HG03342 (cell line): ENCODE results near the gene SWI5.
A peak's percentile ranks its signal among the peaks of the same experiment; 100 is the strongest.
"Not testable (repeated sequence)": the region's sequence is repeated elsewhere in the genome, so short reads cannot be mapped to it uniquely, and the experiment has no call there.

ENCODE experiments used
- ATAC-seq: cut with Tn5 transposase; IDR thresholded peaks from one replicate; pipeline ENCODE4 v1.9.1; 2021; ENCODE audit warnings: mild to moderate bottlenecking, moderate library complexity; ENCODE audit not compliant: unreplicated experiment

The SWI5 gene

DNA sequence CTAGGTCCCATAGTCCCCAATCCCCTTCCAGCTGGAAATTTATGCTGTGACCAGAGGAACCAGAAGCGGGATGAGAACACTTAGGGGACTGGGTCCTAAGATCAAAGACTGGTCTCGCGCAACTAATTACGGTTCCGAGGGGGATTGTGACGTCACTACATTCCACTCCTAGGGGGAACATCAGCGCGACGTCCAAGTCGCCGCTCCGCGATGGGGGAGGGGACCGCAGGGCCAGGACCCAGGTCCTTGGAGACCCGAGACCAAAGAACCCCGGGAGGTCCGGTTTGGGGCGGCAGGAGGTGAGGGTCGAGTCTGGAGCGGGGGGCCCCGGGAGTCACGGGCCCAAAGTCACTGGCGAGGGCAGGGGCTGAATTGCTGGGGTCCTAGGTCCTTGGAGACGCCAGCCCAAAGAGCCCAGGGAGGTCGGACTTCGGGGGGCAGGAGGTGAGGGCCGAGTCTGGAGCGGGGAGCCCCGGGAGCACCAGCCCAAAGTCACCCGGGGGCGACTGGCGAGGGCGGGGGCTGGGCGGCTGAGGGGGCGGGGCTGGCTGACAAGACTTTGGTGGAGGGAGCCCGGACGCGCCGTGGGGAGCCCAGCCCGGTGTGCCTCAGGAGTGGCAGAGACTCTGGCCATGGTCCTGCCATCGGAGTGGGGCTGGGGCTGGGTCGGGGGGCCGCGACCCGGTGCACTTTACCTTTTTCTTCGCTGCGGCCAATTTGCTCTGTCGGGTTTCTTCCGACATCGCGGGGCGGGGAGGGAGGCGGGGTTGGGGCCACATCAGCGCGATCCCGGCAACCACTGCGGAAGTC is 673 bp upstream of the SWI5 start, which contains the start of gene GOLGA2:
TSS of gene GOLGA2 (minus strand) at position 810 of the 810 bp plus-strand sequence. CDS start at position 779, 31 bp downstream.
- ATAC-seq: peak; percentile 43

DNA sequence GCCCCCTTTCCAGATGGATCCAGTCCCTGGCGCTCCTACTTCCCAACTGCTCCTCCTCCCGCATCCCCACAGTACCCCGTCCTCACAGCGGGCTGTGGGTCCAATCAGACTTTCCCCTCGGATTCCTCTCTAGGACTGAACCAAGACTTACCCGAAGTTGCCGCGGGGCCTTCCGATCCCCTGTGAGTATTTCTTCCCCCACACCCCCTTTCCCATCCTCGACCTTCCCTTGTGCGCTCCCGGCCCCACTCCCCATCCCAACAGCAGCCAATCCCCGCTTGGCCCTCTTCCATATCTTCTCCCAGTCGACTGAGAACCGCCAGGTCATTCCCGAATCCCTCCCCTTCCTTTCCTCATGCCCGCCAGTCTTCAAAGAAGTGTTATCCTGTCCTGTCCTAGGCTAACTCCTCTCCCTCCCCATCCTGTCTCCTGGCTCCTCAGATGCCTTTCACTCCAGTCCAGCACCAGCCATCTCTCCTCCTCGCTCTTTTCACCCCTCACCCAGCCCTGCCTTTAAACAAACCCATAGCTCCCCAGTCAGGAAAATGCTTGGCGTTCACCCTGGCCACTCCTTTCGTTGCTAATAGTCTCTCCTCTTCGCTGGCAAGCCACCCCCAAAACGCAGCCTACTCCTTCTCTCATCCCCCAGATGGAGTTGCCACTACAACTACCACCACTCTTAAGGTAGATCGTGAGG is 646 bp downstream of the SWI5 start:
- ATAC-seq: no peak

DNA sequence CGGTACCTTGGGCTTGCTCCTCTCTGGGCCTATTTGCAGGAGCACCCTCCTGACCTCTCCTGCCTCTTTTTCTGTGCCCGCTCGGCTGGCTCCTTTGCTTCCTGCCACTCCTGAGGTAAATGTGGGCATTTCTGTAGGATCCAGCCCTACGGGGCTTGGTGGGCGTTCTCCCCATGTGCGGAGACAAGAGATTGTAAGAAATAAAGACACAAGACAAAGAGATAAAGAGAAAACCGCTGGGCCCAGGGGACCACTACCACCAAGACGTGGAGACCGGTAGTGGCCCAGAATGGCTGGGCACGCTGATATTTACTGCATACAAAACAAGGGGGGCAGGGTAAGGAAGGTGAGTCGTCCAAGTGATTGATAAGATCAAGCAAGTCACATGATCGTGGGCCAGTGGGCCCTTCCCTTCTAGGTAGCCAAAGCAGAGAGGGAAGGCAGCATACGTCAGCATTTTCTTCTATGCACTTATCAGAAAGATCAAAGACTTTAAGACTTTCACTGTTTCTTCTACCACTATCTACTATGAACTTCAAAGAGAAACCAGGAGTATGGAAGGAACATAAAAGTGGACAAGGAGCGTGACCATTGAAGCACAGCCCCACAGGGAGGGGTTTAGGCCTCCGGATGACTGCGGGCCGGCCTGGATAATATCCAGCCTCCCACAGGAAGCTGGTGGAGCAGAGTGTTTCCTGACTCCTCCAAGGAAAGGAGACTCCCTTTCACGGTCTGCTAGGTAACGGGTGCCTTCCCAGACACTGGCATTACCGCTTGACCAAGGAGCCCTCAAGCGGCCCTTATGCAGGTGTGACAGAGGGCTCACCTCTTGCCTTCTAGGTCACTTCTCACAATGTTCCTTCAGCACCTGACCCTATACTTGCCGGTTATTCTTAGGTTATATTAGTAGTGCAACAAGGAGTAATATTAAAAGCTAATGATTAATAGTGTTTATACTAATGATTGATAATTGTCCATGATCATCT is 3.3 kb downstream of the SWI5 start:
- ATAC-seq: not testable (repeated sequence)

DNA sequence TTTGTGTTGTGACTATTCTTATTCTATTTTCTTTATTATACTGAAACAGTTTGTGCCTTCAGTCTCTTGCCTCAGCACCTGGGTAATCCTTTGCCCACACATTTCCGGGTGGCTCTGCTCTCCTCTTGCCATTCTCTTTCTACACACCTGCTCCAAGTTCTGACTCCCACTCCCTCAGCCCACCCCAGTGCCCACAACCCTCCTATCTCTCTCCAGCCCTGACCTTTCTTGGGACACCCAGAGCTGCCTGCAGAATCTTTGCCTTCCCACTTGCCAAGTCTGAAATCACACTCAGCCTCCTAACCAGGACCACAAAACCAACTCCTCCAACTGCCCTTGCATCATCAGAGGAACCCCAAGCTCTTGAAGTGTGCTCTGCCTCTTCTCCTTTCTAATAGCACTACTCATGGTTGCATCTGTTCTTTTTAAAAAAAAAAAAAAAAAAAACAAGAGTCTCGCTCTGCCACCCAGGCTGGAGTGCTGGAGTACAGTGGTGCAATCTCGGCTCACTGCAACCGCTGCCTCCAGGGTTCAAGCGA is 4.1 kb downstream of the SWI5 start:
- no peak for ATAC-seq

DNA sequence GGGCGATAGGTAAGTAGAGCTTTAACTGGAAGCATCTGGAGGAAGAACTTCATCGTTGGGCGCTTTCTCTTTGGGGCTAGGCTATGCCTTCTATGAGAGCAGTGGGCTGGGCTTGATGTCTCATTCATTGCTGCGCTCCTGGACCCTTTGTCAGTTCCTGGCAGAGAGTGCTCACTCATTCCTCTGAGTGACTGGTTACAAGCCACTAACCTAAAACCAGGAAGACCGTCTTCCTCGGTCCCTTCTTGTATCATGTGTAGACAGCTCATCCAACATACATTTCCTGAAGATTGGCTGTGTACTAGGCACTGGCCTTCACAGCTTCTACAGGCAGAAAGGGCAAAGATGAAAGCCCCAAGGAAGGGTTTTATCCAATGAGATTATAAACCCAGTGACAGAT is 6.4 kb downstream of the SWI5 start:
- ATAC-seq: no peak

DNA sequence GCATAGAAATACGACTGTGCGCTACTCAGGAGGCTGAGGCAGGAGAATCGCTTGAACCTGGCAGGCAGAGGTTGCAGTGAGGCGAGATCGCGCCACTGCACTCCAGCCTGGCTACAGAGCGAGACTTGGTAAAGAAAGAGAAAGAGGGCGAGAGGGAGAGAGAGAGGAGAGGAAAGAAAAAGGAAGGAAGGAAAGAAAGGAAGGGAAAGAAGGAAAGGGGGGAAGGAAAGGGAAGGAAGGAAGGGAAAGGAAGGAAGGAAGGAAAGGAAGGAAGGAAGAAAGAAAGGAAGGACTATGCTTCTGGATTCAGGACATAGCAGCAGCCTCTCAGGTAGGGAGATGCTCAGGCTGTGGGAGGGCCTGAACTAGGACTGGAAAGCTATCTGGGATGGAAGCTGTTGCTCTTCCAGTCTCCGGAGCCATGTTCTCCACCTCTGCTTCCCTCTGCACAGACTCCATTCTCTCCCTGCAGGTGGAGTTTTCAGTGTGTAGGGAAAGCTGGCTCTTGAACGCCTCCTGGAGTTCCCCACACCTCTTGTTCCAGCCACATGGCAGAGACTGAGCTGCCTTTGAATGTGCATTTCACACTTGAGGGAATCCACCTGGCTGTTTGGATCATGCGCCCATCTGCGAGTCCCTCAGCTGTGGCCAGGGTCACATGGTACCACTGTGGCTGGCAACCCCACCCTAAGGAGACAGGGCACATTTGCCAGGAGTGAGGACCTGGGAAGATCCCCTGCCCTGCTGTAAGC is 9.1 kb downstream of the SWI5 start:
- ATAC-seq: no peak

DNA sequence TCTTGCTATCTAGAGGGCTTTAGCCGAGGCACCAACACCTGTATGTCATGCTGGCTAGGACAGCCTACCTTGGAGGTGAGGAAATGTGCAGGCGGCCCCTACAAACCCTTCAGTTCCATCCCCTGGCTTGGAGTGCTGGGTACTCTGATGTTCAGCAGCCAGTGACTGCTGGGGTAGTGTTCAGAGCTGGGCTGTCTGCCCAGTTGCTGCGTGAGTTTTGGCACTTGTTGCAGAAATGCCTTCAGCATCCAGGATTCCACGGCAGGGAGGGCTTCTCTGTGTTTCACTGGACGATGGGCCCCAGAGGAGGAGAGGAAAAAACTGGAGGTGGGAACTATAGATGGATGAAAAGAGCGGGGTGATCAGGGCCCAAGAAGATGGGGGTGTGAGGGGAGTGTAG is 10.4 kb downstream of the SWI5 start:
- ATAC-seq: no peak

DNA sequence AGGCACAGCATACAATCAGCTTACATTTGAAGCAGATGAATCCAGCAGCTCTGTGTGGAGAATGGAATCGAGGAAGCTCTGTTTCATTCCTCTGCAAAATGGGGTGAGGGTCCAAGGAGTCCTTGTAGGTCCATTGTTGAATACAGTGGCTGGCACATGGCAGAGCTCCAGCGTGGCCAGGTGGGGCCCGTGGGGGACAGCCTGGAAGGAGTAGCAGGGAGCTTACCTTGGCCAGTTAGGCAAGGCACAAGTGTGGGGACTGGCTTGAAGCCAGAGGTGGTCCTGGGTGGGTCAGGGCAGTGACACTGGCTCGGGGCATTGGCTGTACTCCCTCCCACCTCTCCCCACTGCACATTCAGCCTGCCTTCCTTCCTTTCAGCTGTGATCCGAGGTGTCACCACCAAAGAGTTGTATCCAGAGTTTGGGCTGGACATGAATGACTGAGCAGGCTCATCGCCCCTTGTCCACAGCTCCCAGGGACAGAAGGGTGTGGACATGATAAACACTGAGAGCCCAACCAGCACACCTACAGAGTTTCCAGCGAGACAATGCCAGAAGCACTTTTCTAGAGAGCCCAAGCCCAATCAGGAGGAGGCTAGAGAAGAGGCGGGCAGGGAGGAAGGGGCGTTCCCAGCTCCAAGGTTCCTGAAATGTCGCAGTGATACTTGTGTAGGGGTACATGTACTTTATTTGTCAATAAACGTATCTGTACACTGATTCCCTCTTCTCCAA is 12.4 kb downstream of the SWI5 start:
- no peak for ATAC-seq

DNA sequence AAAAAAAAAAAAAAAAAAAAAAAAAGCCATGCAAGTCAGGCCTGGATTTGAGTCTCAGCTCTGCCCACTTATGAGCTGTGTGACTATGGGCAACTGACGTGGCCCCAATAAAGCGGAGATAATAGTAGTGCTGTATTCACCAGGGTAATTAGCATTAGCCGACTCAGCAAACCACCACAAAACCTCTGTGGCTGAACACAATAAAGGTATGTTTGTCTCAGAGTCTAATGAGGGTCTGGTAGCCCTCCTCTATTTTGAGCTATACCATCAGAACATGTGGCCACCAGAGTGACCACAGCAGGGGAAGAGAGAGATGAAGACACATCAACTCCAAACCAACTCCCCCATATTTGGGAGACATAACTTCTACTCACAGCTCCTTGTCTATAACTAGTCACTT is 15.9 kb downstream of the SWI5 start:
- no peak for ATAC-seq

DNA sequence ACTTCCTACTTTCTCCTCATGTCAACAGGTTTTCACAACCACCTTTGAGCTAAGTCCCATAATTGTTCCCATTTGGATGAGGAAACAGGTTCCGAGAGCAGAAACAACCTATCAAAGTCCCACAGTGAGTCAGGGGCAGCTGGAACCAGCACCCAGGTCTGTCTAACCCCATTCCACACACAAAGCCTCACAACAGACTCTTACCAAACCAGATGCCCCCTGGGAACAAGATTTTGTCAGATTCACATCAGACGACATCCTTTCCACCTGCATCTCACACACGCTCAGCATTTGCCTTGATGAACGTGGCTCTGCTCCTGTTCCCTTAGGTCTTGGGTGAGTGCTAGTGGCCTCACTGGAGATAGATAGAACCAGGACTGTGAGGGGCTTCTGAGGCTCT is 17.0 kb downstream of the SWI5 start:
- no peak for ATAC-seq

DNA sequence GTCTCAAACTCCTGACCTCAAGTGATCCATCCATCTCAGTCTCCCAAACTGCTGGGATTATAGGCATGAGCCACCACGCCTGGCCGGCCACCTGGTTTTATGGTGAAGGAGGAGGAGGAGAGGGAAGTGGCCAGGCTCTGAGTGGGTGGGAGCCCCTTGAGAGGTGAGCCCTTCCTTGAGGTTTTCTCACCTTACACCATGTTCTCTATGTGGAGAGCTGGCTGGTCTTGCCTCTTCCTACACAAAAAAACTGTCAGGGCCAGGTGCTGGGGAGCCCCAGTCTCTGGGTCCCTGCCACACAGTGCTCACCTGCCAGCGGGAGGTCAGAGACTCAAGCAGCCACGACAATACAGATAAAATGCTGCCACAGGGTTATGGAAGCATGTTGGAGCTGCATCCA is 18.1 kb downstream of the SWI5 start:
- ATAC-seq: no peak

DNA sequence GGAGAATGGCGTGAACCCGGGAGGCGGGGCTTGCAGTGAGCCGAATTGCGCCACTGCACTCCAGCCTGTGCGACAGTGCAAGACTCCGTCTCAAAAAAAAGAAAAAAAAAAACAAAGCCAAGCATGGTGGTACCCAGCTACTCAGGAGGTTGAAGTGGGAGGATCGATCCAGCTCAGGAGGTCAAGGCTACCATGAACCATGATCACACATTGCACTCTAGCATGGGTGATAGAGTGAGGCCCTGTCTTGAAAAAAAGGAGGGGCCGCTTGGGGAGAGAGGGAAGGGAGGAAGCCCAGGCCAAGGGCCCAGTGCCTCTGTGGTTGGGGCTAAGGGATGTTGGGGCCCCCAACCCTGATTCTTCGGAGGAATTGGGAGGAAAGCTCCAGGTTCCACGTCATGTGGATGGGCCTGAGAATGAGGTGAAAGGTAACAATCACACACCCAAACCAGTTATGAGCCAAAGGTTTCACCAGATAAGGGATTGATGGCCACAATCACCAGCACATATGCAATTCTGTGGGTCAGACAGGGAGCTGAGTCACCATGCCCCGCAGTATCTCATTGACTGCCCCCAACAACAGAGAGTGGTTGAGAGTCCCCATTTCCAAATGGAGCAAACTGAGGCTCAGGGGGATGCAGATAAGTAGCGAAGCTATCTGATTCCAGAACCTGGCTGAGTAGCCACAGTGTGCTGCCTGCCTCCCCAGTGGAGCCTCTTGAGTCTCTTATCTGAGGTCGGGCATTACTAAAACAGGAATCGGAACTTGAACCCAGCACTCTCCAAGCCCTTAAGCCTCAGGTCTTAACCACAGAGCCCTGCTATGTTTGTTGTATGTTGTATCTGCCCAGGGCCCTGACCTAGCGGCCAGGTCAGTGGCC is 20.5 kb downstream of the SWI5 start:
- ATAC-seq: no peak

DNA sequence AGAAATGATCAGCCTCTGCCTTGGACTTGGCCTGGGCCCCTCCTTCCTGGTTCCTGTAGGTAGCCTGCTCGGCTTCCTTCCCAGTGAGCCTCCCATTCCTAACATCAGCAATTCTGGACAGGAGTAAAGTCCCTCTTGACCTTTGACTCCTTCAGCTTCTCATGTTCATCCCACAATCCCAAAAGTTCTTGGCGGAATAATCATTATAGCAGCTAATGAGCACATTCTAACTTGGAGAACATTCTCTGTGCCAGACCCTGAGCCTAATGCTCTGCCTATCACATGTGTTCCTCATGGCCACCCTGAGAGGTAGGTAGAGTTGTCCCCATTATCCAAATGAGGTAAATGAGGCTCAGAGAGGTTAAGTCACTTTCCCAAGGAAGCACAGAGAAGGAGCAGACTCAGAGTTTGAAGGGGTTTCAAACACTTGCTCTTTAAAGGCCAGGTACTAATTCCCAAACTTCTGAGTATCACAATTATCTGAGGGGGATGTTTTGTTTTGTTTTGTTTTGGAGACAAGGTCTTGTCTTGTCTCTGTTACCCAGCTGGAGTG is 21.2 kb downstream of the SWI5 start:
- no peak for ATAC-seq

DNA sequence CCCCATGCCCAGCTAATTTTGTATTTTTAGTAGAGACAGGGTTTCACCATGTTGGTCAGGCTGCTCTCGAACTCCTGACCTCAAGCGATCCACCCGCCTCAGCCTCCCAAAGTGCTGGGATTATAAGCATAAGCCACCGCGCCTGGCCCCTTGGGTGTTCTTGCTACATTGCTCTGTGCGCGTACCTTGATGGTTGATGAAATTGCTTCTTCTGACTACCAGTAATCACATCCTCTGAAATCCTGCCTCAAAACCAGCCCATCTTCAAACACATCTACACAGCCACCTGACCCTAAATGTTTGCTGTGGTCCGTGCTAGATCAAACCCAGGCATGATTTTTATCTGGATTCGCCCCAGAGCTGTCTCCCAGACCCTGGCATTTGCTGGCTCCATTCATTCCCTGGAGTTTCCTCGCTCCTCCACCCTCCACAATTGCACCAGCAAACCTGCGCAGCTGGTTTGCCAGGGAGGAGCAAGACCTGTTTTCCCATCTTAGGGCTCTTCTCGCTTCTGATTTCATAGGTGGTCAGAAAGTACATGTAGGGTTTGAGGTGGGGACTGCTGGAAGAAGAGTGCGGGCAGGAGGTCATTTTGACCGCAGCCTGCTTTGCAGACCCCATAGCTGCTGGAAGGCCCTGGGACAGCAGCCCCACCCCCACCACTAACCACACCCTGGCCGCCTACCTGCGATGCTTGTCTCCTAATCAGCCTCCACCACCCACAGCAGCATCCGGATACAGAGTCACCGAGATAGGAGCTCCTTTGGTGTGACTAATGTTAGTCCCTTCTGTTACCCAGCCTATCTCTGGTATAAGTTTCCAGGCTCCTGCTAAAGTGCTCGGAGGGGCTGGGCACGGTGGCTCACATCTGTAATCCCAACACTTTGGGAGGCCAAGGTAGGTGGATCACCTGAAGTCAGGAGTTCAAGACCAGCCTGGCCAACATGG is 22.7 kb downstream of the SWI5 start:
- no peak for ATAC-seq

DNA sequence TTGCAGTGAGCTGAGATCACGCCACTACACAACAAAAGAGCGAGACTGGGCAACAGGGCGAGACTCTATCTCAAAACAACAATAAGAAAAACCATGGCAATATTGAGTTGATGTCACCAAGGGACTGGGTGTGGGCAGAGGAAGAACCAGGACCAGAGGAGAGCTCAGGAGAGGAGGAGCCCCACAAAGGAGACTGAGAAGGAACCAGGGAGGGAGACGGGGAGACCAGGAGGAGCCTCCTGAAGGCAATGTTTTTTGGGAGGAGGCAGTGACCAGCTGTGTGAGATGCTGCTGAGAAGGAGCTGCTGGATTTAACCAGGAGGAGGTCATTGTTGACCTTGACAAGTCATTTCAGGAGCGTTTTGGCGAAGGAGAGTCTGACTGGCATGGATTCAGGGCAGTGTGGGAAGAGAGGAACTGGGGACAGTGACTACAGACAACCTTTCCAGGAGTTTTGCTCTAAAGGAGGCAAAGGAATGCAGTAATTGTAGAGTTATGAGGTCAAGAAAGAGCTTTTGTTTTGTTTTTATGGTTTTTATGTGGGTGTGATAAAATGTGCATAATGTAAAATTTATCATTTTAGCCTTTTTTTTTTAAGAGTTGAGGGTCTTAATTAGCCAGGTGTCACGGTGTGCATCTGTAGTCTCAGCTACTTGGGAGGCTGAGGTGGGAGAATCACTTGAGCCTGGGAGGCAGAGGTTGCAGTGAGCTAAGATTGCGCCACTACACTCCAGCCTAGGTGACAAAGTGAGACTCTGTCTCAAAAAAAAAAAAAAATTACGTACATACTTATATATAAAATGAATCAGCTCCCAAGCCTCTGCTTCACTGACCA is 28.3 kb downstream of the SWI5 start:
- no peak for ATAC-seq

DNA sequence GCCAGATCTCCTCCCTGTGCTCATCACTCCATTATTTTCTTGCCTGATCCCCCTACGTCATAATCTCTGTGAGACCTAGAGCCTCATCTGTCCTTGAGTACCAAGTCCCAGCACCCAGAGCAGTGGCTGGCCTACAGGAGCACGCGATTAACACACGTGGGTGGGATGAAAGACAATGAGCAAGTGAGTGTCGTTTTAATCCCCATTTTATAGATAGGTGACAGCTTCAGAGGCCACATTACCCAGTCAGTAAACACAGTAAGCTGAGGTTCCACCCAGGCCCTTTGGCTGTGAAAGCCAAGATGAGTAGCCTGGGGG is 28.9 kb downstream of the SWI5 start:
- no peak for ATAC-seq
